SKM-1 (cell line): Measurements from ENCODE around the gene HTR7.

Source experiments
- DNase-seq: peaks from one replicate; lab custom pipeline; 2025; ENCODE audit not compliant: unreplicated experiment; lab: John Stamatoyannopoulos, UW

HTR7 gene

DNA sequence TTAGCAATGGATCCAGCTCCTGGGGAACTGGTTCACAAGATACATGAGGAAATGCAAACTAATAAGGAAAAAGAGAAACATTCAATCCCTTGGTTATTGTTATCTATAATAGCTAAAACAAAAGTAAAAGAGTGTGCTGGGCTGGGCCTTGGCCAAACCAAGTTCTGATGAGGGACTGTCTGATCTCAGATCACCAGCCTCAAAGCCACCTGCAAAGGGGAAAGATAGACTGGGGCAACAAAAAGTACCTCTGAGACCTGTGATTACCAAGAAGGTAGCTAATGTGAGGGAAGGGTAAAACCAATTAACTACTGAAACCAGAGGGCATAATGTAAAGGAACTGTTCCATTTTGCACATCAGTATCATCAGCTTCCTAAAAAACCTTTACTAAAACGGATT is 51.2 kb downstream of the HTR7 start:
- DNase-seq, result no peak

DNA sequence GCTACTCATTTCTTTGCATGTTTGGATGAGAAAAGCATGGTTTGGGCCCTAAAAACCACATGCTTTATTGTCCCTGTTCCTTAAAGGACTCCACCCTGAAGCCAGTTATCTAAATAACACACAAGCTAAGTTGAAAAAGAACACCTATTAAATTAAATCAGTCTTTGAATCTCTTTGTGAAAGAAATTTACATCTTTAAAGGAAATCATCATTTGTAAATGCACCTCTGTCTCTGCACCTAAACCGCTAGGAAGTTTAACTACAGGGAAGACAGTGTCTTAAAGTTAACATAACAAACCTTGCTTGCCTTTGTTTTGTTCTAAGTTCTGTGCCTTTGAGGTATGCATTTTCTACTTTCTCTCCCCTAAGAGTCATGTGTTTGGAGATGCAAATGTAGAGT is 52.6 kb downstream of the HTR7 start:
- no peak for DNase-seq

DNA sequence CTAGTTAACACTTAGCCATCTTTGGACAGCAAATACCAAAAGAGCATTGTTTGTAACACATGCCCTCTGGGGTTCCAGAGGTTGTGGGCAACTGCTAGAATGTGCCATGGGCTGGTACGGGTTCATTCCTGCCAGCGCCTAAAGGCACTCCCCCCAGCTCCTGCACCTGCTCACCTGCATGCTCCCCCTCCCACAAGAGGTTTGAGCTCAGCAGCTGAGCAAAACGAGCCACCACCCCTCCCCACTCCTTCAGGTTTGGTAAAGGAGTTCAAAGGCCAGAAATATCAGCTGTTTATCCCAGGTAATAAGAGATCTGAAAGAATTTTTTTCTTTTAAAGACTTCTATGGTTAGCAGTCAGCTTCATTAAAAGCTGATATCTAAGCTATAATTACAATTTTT is 53.5 kb downstream of the HTR7 start:
- DNase-seq, result no peak

DNA sequence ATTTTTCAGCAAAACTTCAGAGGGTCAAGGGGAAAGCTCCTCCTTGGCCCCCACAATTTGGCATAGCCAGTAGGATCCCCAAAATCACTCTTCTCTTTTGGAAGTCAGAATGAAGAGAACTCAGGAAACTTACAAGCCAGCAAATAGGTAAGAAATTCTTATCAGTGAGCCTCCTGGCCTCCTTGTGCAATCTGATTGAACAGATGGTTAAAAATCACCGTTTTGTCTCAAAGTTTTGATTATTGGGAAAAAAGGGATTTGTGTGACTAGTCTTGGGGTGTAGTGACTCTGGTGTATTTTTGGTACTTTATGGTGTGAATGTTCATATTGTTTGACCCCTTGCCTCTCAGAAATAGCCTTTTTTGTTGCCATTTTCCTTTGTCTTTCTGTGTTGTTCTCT is 56.2 kb downstream of the HTR7 start:
- DNase-seq, result no peak

DNA sequence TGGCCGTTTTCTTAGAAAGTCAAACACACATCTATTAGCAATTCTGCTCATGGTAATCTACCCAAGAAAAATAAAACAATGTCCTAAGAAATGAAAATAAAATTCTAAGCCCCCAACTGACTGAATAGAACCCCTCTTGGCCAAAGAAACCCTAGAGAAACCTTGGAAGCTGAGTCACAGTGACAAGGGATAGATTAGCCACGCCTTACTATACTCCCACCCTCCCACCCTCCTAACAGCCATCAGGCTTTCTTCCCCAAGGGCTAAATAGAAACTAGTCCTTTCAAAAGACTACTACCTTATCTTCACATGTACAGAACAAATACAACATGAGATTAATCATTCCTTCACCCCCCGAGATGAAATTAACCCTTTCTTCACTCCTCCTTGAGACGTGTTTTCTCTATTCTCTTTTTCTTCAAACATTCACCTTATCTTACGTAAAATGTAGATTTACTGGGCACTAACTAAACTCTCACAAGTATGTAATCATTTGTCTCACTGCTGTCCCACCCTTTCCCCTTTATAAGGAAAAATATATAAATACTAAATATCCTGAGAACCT is 57.5 kb downstream of the HTR7 start:
- no peak for DNase-seq

DNA sequence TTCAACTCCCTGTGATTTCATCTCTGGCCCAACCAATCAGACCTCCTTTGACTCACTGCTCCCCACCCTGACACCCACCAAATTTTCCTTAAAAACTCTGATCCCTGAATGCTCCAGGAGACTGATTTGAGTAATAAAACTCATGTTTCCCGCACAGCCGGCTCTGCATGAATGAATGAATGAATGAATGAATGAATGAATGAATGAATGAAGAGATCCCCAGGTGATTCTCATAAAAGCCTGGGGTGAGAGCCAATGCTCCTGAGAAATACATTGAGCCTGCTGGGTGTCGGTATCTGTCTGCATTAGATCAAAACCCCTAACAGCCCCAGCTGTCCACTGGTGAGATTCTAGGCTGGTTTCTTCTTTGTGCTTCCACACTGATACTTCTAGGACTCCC is 58.7 kb downstream of the HTR7 start:
- no peak for DNase-seq

DNA sequence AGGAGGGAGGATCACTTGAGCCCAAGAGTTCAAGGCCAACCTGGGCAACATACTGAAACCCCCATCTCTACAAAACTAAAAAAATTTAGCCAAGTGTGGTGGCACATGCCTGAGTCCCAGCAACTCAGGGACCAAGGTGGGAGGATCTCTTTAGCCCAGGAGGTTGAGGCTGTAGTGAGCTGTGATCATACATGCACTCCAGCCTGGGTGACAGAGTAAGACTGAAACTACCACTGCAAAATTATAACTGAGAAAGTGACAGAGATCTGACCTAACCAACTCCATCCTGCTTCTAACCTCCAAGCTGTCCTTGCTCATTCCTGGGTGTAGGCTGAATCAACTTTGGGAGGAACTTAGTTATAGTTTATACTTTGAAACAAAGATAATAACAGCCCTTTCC is 59.4 kb downstream of the HTR7 start:
- DNase-seq, result no peak

DNA sequence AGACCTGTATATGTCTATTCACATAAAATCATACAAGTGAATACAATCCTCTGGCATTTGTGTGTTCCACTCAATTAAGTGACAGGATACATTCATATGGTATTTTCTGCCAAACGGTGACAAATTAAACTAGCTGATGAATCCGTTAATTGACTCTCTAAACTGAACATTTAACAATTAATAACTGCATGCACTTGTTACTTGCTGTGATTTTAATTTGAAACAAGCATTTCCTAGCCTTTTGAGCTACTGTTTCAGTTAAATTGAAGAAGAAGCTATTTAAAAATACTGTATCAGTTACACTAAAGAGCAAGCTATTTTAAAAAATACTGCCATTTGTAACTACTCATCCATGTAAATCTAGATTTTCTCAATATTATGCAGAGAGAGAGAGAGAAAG is 67.4 kb downstream of the HTR7 start:
- DNase-seq, result no peak

DNA sequence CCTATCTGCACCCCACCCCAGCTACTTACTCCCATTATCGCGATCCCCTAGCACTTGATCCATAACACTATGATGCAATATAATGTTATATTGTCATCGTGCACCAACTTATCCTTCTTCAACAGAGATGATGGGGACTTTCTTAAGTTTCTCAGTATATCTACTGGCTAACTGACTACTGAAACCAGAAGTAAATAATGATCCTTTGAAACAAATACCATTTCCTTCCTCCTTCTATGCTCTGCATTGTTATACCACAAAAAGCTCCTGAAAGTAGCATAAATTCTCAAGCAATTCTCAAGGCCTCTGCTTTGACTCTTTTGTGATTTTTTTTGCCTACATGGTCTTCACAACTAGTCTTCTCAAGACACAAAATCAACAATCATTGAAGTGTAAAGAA is 68.9 kb downstream of the HTR7 start:
- DNase-seq, result no peak

DNA sequence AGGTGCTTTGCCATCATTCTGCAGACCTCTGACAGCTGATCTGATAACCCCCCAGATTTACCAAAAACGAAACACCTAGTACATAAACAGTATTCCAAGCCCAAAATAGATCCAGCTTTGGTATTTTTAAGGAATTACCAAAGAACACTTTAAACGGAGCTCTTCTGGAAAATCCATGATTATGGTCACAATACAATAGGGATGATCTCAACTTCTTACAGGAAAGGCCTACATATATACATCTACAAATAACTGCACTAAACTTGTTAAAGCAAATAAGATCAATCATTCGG is 69.7 kb downstream of the HTR7 start:
- DNase-seq, result no peak

DNA sequence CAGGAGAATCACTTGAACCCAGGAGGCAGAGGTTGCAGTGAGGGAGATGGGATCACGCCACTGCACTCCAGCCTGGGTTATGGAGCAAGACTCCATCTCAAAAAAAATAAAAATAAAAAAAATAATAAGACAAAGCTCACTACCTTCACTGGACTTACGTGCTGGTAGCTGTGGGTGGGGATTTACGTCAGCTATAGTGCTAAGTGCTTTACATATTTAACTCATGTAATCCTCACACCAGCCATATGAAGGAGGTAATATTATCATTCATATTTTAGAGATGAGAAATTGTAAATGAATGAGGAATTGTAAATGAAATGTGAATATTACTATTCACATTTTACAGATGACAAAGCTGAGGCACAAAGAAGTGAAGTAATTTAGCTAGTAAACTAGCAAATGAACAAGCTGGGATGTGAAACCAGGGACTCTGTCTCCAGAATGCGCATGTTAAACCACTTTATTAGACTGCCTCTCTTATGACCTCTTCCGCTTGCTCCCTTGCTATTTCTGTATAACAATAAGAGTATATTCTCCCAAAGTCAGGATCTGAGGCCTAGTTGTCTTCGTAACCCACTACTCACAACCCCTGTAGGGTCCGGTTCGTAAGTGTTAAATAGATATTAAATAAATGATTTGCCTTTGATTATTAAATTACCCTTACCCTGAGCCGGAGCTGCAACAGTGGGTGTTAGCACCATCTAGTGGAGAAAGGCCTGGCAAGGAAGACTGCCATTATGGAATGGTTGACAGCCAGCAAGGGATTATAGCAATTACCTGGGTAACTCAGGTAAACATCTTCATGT is 70.2 kb downstream of the HTR7 start:
- DNase-seq, result no peak

DNA sequence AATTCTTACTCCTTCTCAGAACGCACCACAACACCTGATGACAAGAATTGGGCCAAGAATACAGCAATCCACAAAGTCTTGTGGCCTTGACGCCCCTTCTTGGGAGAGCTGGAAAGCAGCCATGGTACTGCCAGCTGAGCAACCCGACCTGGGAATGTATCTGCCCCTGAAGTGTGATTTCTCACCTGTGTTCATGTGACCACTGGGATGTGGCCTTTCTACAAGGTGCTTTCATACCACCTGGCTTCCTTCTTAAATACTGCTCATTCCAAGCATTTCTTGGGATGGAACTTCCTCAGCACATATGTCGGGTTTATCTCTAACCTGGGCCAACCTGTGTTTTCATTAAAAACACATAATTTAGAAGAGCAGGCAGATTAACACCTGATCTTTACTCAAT is 72.1 kb downstream of the HTR7 start:
- no peak for DNase-seq

DNA sequence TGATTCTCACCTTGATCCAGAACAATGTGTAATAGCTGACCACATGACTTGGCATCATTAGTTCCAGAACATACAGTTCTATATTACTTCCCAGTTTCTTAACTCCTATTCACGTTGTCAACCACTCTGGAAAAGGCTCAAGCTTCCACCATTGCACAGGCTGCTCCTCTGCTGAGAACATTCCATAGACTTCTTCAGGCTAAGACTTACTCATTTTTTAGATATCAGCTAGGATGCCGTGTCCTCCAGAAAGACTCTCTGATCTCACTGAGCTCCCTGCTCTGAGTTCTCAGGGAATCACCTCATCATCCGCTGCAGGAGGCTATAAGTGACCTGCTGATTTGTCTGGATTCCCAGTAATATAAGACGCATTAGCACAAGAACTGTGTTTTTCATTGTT is 73.1 kb downstream of the HTR7 start:
- no peak for DNase-seq

DNA sequence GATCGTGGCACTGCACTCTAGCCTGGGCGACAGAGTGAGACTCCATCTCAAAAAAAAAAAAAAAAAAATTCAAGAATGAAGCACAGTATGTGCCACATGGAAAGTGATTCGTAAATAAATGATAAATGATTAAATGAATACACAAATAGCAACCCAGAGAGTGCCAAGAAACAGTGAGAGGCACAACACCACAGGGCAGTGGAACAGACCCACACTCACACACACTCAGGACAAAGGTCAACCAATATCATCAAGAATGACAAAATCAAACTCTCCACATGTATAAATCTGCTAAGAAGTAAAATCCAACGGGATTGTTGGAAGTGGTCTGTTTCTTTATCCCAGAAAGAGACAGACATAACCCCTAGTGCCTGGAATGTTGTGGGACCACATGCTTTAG is 77.4 kb downstream of the HTR7 start:
- DNase-seq, result no peak

DNA sequence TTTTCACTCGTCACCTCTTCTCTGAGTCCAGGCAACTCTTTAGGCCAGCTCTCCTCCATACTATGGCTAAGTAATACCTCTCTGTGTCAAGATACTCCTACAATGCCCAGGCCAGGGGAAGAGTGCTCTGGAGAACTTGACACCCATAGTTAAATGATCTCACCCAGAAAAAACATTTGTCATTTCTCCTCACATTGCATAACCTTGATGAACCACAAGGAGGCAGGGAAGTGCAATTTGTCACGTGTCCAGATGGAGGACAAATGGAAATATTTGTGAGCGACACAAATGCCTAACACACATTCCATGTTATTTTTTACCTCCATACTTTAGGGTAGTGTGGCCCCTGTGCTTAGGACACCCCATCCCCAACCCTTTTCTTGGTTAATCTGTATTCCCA is 78.3 kb downstream of the HTR7 start:
- no peak for DNase-seq

DNA sequence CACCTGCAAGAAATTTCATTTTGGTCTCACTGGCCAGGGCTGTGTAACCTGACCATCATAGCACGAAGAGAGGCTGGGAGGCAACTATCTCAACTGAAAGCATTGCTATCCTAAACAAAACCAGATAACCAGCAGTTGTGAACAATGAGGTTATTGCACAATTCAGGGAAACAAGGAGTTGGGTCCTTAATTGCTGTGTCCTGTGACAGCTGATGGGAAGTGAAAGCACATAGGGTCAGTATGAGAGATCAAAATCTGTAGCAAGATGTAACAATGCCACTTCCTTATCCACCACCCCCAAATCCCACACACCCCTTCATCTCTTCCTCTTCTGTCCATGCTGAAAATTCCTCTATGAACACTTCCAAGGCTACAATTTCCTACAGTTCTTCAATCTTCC is 80.2 kb downstream of the HTR7 start:
- DNase-seq, result no peak

DNA sequence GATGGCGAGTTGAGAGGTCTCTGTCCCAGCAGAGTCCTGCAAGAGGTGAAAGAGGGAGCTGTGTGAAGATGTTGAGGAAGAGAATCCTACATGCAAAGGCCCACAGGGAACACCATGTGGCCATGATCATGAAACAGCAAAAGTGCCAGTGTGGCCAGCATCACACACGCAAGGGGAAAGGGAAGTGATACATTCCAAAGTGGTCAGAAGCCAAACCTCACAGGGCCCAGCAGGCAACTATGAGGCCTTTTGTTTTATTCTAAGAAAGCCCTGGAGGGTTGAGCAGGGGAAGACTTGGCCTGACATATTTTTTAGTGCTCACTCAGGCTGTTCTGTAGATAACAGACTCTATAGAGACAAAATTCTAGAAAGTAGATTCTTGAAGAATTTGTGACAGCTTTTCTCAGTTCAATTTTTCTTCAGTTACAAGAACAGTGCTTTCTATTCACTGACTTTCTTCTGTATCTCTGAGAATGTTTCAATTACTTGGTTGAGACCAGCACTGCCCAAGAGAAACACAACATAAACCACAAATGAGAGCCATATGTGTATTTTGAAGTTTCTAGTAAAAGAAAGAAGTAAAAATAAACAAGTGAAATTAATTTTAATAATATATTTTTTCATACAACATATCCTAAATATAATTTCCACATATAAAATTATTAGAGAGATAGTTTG is 82.3 kb downstream of the HTR7 start:
- DNase-seq, result no peak

DNA sequence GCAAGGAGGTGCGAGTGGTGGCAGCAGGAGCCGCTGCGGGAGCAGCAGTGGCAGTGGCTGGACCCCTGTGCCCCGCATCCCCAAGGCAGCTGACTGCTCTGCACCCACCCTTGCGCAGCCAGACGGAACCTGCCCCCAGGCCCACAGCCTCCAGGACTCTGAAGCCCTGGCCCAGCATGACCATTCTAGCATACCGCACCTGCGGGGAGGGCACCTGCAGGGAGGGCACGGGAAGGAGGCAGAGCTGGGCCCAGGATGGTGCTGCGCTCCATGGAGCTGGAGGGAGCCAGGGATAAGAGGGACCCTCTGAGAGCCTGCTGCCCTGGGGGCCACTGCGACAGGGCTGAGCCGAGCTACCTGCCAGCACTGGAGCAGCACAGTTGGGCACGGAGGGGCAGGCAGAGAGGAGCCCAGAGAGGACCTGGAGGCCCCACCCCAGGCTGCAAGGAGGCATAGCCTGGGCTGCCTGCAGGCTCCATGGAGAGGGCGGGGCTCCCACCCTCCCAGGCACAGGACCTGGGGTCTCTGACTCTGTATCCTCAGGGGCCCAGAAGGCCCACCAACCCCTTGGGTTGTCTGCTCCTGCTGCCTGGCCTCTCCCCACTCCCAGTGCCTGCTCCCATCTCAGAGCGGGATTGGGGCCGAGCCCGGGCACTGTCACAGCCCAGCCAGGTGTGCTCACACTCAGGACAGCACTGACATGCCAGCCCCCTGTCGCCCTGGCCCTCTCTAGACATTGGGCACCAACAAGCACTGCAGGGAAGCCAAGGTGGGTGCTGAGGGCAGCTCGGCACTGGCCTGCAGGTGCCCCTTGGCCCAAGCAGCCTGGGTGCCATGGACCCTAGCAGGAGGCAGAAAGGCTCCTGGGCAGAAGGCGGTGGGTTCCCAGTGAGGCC is 87.6 kb downstream of the HTR7 start:
- DNase-seq, result no peak

DNA sequence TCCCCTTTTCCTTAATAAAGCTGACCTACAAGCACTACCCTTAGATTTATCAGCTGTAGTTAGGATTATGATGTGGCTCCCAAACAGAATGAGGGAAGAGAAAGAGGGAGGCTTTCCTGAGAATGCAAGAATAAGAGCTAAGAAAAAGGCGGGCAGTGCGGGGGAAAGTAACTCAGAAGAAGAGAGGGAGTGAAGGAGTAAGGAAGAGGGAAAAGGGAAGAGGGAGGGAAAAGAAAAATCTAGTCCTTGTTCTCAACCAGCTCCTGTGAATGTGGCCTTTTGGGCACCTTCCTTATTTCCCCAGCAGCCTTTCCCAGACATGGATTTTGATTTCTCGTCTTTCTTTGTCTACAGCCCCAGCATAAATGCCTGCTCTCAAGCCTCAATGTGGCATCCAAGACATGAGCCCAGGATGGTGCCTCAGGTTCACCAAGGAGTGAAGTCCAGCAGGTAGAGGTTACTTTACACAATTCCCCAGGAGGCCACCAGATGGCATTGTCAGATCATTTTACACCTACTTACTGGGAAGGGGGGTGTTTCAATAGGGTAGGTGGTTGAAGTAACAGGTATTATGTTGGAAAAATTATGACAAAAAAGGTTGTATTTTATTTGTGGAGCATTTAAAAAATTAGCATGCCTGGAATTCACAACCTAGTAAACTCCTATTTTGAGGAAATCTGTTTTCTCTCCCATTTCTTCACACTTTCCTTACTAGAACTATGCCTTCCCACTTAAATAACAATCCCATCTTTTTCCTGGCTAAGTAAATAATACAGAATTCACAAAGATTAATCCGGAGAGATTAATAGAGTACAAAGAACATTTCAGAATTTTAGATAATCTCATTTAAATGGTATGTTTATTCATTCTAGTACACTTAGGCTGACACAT is 106.5 kb downstream of the HTR7 start:
- DNase-seq, result no peak

DNA sequence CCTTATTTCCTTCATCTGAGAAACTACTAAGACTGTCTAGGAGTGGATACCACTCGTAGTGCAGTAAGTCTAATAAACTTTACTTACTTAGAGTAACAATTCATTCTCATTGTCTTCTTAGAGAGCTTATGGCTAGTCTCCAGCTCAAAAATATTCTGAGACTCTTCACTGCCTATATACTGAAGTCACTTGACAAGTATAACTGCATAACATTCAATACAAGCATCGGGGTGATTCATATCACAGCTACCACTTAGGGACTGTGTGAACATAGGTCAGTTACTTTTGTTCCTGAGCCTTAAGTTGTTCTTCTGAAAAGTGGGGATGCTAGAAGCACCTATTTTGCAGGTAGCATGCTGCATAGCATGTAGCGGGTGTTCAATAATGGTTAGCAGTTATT is 111.0 kb downstream of the HTR7 start:
- DNase-seq, result no peak

DNA sequence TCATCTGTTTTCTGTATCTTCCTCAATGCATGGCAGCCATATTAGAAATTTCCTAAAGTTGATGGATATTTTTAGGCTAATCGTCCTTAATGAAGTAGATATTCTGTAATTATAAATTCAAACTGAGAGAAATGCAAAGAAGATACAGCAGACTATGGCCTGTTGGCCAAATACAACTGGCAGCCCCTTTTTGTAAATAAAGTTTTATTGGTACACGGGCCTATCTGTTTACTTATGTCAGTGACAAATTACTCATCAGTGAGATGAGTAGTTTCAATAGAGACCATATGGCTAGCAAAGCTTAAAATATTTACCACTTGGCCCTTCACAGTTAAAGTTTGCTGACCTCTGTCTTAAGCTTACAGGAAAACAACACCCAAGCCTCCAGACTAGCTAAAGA is 112.3 kb downstream of the HTR7 start:
- DNase-seq, result no peak
